Ascending aorta (tissue), 2 donors: ENCODE measurements around the gene SPO11. TPM values are rescaled to one million over a fixed set of nuclear protein-coding genes. Genes with fewer than 3 reads are reported as not detected.

ENCODE experiments used
- DNase-seq, 2 donors: peaks; one replicate each; pipeline ENCODE4 v3.0.0-alpha.2; 2019; ENCODE audit warnings: low spot score in 2 of 2
- H3K27ac ChIP-seq, 2 donors: fragments of 200-600 bp; sonication (generic); one replicate each; pipeline ENCODE4 v1.5.1; 2016 to 2017; ENCODE audit warnings: mild to moderate bottlenecking in 1 of 2
- H3K27me3 ChIP-seq: fragments of 200-600 bp; sonication (generic); one replicate; pipeline ENCODE4 v1.5.1; 2017
- H3K36me3 ChIP-seq, 2 donors: fragments of 200-600 bp; sonication (generic); one replicate each; pipeline ENCODE4 v1.5.1; 2016
- H3K4me1 ChIP-seq, 2 donors: fragments of 200-600 bp; sonication (generic); one replicate each; pipeline ENCODE4 v1.5.1; 2016 to 2017; ENCODE audit warnings: mild to moderate bottlenecking in 1 of 2
- H3K4me3 ChIP-seq, 2 donors: fragments of 200-600 bp; sonication (generic); one replicate each; pipeline ENCODE4 v1.5.1; 2016 to 2017; ENCODE audit warnings: mild to moderate bottlenecking in 1 of 2
- H3K9me3 ChIP-seq, 2 donors: fragments of 200-600 bp; sonication (generic); one replicate each; pipeline ENCODE4 v1.5.1; 2016
- intact Hi-C: fragments of 100-400 bp; cut with DNase I; formaldehyde crosslinking; loops from one replicate; pipeline ENCODE4 v1.15.1; 2023
- total RNA-seq: library from RNA; depleted of rRNA; stranded (reverse); fragments of >200 nt; gene quantifications from one replicate; pipeline ENCODE4 v1.1.0, GENCODE V29; 2016
- TF ChIP-seq, protein P1 (sequence below), 3 experiments: fragments of 200-600 bp in 2 of 3; fragments of 450-650 bp in 1 of 3; sonication (generic) in 2 of 3; IDR thresholded peaks; one replicate each; pipeline ENCODE4 v1.5.1; 2016 to 2019; ENCODE audit warnings: antibody characterized with exemption in 3 of 3, mild to moderate bottlenecking in 1 of 3, moderate library complexity in 1 of 3

The SPO11 gene
- total RNA-seq, 1 donor from 2014 or later = not detected

DNA sequence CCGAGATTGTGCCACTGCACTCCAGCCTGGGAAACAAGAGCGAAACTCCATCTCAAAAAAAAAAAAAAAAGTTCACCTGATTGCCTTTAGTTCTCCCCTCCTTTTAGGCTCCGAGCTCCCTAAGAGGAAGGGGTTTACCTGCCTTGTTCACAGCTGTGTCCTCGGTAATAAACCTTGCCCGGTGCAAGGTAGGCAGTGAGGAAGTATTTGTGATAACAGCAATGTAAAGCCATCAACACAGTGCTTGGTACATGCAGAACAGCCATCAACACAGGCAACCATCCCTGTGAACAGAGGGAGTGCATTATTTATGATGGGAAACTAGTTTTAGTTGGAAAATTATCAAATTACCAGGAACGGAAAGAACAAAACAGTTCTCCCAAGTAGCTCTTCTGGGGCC, 1.8 kb upstream of the SPO11 start:
- Histone ChIP-seq H3K9me3 (no peaks in the 10 kb centered on the region), H3K27ac (no peak overlapping the region), H3K4me3 (no peak overlapping the region), H3K4me1 (no peaks in the 10 kb centered on the region), H3K36me3 (no peaks in the 10 kb centered on the region), H3K27me3 (no peaks in the 10 kb centered on the region)
- TF ChIP-seq, protein P1, sequence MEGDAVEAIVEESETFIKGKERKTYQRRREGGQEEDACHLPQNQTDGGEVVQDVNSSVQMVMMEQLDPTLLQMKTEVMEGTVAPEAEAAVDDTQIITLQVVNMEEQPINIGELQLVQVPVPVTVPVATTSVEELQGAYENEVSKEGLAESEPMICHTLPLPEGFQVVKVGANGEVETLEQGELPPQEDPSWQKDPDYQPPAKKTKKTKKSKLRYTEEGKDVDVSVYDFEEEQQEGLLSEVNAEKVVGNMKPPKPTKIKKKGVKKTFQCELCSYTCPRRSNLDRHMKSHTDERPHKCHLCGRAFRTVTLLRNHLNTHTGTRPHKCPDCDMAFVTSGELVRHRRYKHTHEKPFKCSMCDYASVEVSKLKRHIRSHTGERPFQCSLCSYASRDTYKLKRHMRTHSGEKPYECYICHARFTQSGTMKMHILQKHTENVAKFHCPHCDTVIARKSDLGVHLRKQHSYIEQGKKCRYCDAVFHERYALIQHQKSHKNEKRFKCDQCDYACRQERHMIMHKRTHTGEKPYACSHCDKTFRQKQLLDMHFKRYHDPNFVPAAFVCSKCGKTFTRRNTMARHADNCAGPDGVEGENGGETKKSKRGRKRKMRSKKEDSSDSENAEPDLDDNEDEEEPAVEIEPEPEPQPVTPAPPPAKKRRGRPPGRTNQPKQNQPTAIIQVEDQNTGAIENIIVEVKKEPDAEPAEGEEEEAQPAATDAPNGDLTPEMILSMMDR (IDR thresholded peaks at IDR 0.05) = no peak
- intact Hi-C loops = no loop called here
- DNase-seq = no peak

DNA sequence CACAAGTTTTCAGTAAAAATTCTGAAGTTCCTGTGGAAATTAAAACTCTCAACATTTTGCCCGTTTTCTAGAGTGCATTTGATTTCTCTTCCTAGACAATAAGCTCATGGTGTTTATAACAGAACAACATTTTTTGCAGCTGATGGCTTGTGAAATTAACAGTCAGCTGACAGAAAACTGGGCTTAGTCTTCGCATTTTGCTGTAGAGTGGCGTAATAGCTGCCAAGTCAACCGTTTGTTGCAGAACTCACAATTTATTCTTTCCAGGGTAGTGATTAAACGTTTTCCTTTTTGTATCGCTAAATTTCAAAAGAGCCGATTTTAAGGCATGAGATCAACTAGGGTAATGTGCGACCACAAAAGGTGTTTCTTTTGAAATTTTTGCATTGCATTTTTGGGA, 1.4 kb downstream of the SPO11 start:
- Histone ChIP-seq H3K27me3 (no peaks in the 10 kb centered on the region), H3K27ac (no peak overlapping the region), H3K9me3 (no peaks in the 10 kb centered on the region), H3K4me1 (no peaks in the 10 kb centered on the region), H3K36me3 (no peaks in the 10 kb centered on the region), H3K4me3 (no peak overlapping the region)
- TF ChIP-seq, protein P1 (IDR thresholded peaks at IDR 0.05) = no peak
- intact Hi-C loops = no loop called here
- no peak for DNase-seq

- Histone ChIP-seq H3K9me3 (no peaks in the 10 kb centered on the region), H3K4me1 (no peaks in the 10 kb centered on the region), H3K27me3 (no peaks in the 10 kb centered on the region), H3K27ac (no peak overlapping the region), H3K4me3 (no peak overlapping the region), H3K36me3 (no peaks in the 10 kb centered on the region)
- no peak for DNase-seq
- intact Hi-C loops = no loop called here
- TF ChIP-seq, protein P1 (IDR thresholded peaks at IDR 0.05) = no peak
Measured at GRCh38 chr20:57332105-57333089, 2.8 kb downstream of the SPO11 start.

GRCh38 chr20:57335392-57335791, 5.8 kb downstream of the SPO11 start:
- Histone ChIP-seq H3K36me3 (no peaks in the 10 kb centered on the region), H3K4me3 (no peak overlapping the region), H3K4me1 (no peaks in the 10 kb centered on the region), H3K27ac (no peak overlapping the region), H3K9me3 (no peaks in the 10 kb centered on the region), H3K27me3 (no peaks in the 10 kb centered on the region)
- TF ChIP-seq, protein P1 (IDR thresholded peaks at IDR 0.05) = no peak
- no peak for DNase-seq
- intact Hi-C loops = no loop called here

DNA sequence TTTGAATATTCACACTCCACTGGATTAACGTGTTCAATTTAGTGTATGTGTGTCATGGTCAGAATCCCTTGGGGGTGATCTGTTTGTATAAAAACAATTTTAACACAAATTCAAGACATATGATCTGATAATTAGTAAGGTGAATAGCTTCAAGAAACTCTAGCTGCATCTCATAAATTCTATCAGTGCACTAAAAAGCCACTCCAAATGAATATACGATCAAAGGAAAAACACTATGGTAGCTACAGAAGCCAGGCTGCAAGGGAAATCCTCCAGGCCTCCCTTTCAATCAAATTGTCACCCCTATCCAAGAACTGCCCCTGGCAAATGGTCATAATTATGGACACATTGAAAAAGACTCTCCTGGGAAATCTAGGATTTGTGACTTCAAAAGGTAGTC, 12.1 kb downstream of the SPO11 start:
- Histone ChIP-seq H3K4me1 (no peaks in the 10 kb centered on the region), H3K27me3 (no peaks in the 10 kb centered on the region), H3K27ac (no peak overlapping the region), H3K4me3 (no peak overlapping the region), H3K9me3 (no peaks in the 10 kb centered on the region), H3K36me3 (no peaks in the 10 kb centered on the region)
- intact Hi-C loops = no loop called here
- TF ChIP-seq, protein P1 (IDR thresholded peaks at IDR 0.05) = no peak
- DNase-seq = no peak
